ENCODE data around the gene OSBP2.

OSBP2 gene

GRCh38 chr22:30946354-30946753 lies 251.7 kb downstream of the OSBP2 start:
- H3K4me3 ChIP-seq (ENCODE audit: low read depth, low read length), result no peak overlapping the region
- no peaks in the 10 kb centered on the region for H3K36me3 ChIP-seq (ENCODE audit: control insufficient read depth, insufficient read depth, low read length)
- H3K4me1 ChIP-seq, result peaks cover 3% of the 10 kb centered on the region
- no peak overlapping the region for H3K4me2 ChIP-seq (ENCODE audit: low read length)
- H2AFZ ChIP-seq, result no peak overlapping the region
- H3K27ac ChIP-seq, result no peak overlapping the region
- no peaks in the 10 kb centered on the region for H3K79me2 ChIP-seq
- no peaks in the 10 kb centered on the region for H3K27me3 ChIP-seq (ENCODE audit: control insufficient read depth, insufficient read depth, low read length)
- no peaks in the 10 kb centered on the region for H3K9me3 ChIP-seq (ENCODE audit: control insufficient read depth, low read length)
- no peak for TF ChIP-seq CTCF (IDR thresholded peaks at IDR 0.05)
- no peak overlapping the region for H3K9ac ChIP-seq

GRCh38 chr22:30947173-30947815 lies 252.6 kb downstream of the OSBP2 start:
- no peak overlapping the region for H3K4me2 ChIP-seq (ENCODE audit: low read length)
- no peaks in the 10 kb centered on the region for H3K36me3 ChIP-seq (ENCODE audit: control insufficient read depth, insufficient read depth, low read length)
- H2AFZ ChIP-seq, result no peak overlapping the region
- H3K9me3 ChIP-seq (ENCODE audit: control insufficient read depth, low read length), result no peaks in the 10 kb centered on the region
- H3K9ac ChIP-seq, result no peak overlapping the region
- H3K27ac ChIP-seq, result peak overlapping the region; percentile 24
- no peaks in the 10 kb centered on the region for H3K27me3 ChIP-seq (ENCODE audit: control insufficient read depth, insufficient read depth, low read length)
- H3K4me1 ChIP-seq, result peaks cover 3% of the 10 kb centered on the region
- no peaks in the 10 kb centered on the region for H3K79me2 ChIP-seq
- no peak for TF ChIP-seq CTCF (IDR thresholded peaks at IDR 0.05)
- no peak overlapping the region for H3K4me3 ChIP-seq (ENCODE audit: low read depth, low read length)

GRCh38 chr22:30947816-30948454 lies 253.3 kb downstream of the OSBP2 start:
- Histone ChIP-seq H3K4me3 (ENCODE audit: low read depth, low read length) (no peak overlapping the region), H3K9ac (no peak overlapping the region), H3K36me3 (ENCODE audit: control insufficient read depth, insufficient read depth, low read length) (no peaks in the 10 kb centered on the region), H3K27me3 (ENCODE audit: control insufficient read depth, insufficient read depth, low read length) (no peaks in the 10 kb centered on the region), H3K9me3 (ENCODE audit: control insufficient read depth, low read length) (no peaks in the 10 kb centered on the region), H3K4me1 (peaks cover 3% of the 10 kb centered on the region), H3K27ac (peak overlapping the region; percentile 24), H3K4me2 (ENCODE audit: low read length) (no peak overlapping the region), H3K79me2 (no peaks in the 10 kb centered on the region), H2AFZ (no peak overlapping the region)
- peak; percentile 36 for TF ChIP-seq CTCF (IDR thresholded peaks at IDR 0.05)

GRCh38 chr22:30948930-30949342 lies 254.3 kb downstream of the OSBP2 start:
- H3K27ac ChIP-seq, result no peak overlapping the region
- no peak overlapping the region for H3K9ac ChIP-seq
- H3K79me2 ChIP-seq, result no peaks in the 10 kb centered on the region
- H3K4me1 ChIP-seq, result peaks cover 3% of the 10 kb centered on the region
- no peak overlapping the region for H2AFZ ChIP-seq
- no peak overlapping the region for H3K4me2 ChIP-seq (ENCODE audit: low read length)
- H3K27me3 ChIP-seq (ENCODE audit: control insufficient read depth, insufficient read depth, low read length), result no peaks in the 10 kb centered on the region
- TF ChIP-seq CTCF (IDR thresholded peaks at IDR 0.05), result no peak
- no peaks in the 10 kb centered on the region for H3K36me3 ChIP-seq (ENCODE audit: control insufficient read depth, insufficient read depth, low read length)
- H3K9me3 ChIP-seq (ENCODE audit: control insufficient read depth, low read length), result no peaks in the 10 kb centered on the region
- no peak overlapping the region for H3K4me3 ChIP-seq (ENCODE audit: low read depth, low read length)
